GM19351 (cell line): ENCODE measurements around the gene PDP2.
"Not testable (repeated sequence)": the region's sequence is repeated elsewhere in the genome, so short reads cannot be mapped to it uniquely, and the experiment has no call there.

Experiments used
- ATAC-seq: cut with Tn5 transposase; IDR thresholded peaks from one replicate; pipeline ENCODE4 v1.9.1; 2021; ENCODE audit warnings: mild to moderate bottlenecking, moderate library complexity; ENCODE audit not compliant: unreplicated experiment

PDP2 gene

DNA sequence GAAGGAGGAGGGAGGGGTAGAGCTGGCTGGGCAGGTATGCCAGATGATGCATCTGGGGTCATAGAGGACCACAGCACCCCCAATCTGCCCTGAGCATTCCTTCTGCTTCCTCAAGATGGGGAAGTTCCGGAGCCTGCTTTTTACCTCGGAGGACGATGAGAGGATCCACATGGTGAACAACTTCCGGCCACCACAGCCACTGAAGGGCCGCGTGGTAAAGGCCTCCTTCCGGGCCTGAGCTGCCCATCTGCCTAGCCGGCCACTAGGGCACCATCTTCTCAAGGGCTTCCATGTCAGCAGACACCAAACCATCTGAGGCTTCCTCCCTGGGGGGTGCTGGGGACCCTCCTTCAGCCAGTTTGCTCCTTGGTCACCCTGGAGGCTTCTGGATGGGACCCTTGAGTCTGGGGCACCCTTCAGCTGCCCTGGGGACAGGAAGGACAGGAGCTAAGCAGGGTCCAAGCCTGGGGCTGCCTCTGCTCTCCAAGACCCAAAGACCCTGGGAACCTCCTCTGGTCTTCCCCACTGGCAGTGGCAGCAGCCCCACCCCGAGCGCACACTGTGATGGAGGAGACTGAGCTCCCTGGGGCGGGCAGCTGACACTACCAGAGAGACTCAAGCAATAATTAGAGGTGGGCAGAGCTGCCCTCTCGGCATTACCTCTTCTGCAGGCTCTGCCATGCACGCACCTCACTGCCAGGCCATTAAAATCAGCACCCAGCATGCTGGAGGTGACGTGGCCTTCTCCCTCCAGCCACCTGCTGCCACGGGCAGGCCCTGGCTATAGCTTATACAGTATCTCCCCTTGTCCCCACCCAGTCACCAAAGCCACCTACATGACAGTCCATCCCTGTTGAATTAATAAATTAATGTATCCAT, 26.8 kb upstream of the PDP2 start:
- no peak for ATAC-seq

DNA sequence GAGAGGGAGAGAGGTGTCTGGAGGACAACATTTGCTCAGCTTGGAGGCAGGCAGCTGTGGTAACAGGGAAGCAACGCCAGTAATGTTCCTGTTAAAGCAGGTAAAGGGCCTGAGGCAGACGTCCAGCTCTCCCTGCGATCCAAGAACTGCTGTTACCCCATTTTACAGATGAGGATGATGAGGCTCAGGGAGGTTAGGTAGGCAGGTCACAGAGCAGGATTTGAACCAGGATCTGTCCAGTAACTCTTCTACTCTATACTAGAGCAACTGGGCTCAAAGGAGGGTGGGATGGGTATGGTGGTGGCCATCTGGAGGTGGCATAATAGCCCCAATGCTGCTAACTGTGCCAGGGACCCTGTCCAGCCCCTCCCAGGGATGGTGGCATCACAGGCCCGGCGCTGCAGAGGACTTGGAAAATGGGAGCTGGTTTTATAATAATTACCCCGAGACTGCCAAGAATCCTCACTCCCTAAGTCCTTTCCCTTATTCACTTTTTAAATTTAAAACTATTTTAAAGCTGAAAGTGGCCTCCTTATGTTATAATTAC, 24.1 kb upstream of the PDP2 start:
- no peak for ATAC-seq

DNA sequence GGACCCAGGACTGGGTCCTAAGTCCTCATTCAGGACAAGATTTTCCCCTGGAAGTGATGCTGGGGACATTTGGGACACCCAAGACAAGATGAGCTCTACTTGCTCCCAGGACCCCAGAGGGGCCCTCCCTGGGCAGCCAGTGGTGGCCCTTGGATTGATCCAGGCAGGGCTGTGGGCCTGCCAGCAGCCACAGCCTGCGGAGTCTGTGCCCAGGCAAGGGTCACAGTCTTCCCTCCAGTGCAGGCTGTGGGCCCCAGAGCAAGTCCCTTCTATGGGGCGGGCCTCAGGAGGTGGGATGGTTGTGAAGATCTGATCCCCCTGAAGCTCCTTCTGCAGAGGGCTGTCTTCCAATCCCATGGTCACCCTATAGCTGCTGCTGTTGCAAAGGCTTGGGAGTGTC, 23.5 kb upstream of the PDP2 start:
- ATAC-seq = no peak

DNA sequence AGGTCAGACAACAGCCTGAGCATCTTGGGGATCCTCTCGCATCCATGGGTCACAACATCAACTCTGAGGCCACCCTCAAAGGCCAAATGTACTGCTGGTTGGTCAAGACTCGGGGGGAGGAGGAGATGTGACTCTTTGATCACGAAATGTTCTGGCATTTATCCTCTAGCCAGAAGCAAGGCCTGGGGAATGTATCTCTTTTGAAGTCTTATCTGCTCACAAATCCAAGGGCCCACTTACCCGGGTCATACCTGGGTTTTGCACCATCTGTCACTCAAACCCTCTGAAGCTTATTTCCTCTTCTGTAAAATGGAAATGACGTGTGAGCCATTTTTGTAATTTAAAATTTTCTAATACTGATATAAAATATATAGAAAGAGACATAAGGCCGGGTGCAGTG, 22.9 kb upstream of the PDP2 start:
- ATAC-seq = no peak

DNA sequence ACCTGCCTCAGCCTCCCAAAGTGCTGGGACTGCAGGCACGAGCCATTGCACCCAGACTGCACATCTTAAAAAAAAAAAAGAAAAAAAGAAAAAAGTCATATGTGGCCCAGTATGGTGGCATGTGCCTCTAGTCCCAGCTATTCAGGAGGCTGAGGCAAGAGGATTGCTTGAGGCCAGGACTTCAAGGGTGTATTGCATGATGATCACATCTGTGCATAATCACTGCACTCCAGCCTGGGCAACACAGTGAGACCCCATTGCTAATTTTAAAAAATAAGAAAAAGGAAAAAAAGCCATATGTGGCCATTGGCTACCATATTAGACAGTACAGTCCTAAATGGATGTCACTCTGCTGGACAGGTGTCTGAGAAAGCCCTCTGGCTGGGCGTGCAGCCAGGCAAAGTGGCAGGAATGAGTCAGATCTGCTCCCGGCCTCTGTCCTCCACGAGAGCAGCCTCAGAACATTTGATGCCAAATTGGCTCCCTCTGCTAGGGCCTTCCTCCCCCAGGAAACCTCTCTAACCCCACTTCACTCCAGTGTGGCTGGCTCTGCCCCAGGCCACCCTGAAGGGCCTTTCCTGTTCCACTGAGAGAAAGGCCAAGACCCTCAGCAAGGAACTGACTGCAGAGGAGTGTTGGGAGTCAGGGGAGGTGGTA, 21.4 kb upstream of the PDP2 start:
- ATAC-seq = no peak

DNA sequence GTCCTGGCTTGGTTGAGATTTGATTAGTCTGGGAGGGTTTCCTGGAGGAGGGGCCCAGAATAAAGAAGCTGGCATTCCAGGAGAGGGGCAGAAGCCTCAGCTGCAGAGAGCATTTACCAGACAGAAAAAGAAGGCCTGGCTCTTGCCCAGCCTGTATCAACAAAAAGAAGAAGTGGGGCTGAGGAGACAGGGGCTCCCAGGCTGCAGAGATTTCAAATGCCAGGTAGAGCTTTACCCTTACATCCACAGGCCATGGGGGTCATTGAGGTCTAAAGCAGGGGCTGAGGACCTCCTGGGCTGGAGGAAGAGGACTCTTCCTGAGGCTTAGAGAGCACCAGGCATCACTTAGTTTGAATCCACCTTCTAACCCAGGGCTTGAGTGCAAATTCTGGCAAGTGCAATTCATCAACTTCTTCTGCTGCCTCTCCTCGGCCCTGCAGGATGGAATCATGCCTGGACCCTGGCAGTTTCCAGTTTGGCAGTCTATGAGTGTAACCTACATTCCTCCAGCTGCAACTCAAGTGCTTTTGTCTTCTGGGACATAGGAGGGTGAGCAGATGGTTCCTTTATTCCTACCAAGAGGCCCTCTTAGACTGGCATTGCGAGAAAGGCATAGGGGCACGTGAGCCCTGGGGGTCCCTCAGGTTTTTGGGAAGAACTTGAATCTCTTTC, 20.8 kb upstream of the PDP2 start:
- no peak for ATAC-seq

DNA sequence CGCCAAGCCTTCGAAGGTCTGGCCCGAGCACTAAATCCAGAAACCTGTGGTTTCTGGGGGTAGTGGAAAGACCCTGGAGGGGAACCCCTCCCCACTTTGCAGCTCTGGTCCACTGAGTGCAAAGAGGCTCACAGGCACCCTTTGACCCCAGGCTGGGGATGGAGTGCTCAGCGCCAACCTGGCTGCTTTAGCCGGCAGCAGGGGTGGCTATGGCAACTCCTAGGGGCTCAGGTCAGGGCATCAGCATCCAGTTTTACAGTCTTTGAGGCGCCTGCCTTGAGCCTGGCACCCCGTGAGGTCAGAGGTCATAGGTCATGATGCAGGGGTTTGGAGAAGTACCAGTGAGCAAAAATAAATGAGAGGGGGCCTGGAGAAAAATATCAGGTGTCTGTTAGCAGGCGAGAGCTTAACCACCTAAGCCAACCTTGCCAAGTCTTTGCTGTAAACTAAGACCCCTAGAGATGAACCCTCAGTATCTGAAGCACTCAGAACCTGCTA, 18.2 kb upstream of the PDP2 start:
- no peak for ATAC-seq

DNA sequence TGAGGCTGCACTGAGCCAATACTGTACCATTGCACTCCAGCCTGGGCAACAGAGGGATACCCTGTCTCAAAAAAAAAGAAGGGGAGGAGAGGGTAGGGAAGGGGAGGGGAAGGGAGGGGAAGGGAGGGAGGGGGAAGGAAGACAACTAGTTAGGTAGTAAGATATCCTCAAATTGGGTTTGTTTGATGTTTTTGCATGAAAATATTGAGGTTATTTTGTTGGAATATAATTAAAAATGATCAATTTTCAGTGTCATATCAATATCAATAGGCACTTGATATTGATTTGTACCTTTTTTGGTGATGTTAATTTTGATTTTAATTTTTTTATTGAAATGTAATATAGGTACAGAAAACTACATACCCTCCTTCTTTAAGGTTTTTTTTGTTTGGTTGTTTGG, 16.6 kb upstream of the PDP2 start:
- ATAC-seq = no peak

DNA sequence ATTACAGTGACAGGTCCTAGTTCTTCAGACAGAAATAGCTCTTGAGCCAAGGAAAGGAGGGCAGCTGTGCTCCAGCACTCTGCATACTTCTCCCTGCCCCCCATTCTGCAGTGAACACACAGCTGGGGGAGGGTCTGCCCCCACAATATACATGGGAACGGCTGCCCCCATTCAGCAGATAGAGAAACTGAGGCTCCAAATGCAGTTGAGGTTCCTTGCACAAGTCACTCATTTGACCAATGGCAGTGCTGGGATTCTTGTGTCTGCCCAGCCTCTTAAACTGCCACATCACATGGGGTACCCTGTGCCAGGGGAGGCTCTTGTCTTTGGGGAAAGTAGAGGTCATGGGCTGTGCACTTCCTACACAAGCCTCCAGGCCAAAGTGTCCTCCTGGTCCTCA, 10.9 kb upstream of the PDP2 start:
- no peak for ATAC-seq

DNA sequence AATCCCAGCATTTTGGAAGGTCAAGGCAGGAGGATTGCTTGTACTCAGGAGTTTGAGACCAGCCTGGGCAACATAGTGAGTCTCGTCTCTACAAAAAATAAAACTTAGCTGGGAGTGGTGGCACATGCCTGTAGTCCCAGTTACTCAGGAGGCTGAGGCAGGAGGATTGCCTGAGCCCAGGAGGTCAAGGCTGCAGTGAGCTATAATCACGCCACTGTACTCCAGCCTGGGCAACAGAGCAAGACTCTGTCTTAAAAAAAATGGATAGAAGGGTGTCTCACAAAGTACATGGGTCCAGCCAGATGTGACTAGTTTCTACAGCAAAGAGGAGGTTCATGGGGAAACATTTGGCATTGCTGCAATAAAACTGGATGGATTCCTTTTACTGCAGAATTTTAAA, 9.0 kb upstream of the PDP2 start:
- ATAC-seq = not testable (repeated sequence)

DNA sequence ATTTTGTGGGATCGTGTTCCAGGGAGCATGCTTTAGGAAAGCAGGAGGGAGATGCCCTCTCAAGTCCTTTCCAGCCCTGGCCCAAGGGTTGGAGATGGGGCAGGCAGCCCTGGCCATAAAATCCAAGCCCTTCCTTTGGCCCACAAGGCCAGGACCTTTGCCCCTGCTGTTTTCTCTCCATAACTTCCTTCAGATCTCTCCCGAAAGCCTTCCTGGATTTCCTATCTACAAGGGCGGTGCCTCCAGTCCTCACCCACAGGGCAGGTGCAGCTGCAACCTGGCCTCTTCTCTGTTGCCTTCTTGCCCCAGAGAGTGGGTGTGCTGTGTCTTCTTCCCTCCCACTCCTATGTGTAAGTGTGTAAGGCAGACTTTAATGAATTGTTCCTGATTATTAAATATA, 8.5 kb upstream of the PDP2 start:
- ATAC-seq = no peak

DNA sequence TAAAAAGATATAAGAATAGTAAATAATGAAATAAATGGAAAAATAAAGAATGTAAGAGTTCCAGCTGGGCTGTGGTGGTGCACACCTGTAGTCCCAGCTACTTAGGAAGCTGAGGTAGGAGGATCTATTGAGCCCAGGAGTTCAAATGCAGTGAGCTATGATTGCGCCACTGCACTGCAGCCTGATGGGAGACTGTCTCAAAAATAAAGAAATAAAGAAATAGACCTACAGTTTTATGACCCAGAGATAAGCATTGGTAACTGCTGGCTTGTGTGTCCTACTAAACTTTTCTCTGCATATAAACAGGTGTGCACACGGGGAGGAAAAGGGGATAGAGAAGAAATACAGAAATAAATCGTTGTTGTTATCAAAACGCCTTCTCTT, 7.8 kb upstream of the PDP2 start:
- ATAC-seq = no peak

DNA sequence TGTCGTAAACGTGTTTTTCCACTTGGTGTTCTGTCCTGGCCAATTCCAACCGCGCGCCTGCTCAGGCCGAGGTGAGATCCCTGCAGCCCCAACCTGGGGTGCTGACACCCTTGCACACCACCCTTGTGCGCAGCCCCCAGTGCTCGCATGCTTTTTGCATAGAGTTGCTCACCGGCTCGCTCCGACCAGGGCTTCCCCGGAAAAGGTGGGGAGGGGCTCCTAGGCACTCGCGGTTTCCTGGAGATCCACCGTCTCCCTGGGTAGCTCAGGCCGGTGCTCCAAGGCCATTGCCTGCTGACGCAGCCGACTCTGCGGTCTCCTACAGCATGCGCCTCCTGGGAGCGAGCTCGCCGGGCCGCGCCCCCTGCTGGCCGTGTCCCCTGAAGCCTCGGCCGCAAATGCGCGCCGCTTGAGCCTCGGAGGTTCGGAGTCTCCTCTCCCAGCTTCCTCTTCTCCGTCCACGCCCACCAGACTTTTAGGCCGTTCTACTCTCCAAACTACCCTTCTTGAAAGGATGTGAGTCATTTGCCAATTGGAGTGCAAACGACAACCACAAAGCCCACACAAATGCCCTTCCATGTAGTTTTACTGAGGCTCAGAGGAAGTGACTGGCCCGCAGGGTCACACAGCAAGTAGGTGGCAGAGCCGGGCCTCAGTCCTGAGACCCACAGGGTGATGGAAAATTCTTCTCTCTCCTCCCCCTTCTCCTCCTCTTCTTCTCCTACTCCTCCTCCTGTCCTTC, 7.2 kb upstream of the PDP2 start:
- ATAC-seq = peak; percentile 78

DNA sequence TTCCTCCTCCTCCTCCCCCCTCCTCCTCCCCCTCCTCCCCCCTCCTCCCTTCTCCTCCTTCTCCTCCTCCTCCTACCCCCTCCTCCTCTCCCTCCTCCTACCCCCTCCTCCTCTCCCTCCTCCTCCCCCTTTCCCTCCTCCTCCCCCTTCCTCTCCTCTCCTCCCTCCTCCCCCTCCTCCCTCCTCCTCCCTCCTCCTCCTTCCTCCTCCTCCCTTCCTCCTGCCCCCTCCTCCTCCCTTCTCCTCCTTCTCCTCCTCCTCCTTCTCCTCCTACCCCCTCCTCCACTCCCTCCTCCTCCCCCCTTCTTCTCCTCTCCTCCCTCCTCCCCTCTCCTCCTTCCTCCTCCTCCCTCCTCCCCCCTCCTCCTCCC, 6.6 kb upstream of the PDP2 start:
- ATAC-seq = no peak

DNA sequence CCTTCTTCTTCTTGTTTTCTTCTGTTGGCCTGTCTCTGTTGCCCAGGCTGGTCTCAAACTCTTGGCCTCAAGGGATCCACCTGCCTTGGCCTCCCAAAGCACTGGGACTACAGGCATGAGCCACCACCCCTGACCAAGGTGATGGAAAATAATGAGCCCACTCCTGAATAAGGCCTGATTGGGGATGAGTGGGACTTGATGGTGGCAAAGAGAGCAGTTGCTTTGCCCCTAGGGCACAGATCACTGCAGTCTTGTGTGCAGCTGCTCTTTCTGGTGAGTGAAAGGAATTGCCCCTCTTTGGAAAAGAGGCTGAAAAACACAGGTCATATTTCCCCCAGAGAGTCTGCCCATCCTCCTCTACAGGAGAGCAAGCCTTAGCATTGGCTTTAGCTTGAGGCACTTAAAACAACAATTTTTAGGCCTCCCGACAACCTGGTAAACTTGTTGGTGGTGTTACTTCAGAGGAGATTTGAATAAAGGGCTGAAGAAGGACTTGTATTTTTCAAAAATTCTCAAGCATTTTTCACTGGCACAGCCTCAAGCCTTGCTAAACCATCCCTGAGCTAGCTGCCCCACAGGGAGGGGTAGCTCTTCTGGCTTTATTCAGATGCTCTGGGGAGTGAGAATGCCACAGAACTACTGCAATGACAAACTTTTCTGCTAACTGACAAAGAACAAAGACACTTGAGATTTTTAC, 6.1 kb upstream of the PDP2 start:
- no peak for ATAC-seq

DNA sequence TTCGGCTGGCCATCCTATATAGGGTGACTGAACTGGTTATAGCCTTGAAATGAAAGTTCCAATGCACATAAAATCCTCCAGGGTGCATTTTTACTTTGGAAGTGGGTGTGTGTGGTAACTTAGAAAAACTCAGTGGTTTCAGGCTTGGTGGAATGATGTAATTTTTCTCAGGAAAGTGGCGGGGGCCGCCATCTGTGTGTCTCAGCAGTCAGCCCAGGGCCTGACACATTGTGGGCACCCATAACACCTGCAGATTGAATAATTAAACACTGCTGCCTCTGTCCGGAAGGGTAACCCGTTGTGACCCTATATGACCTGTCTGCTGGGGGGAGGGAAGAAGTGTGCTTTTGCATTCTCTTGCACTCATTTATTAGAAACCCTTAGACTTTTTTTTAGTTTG, 2.2 kb upstream of the PDP2 start:
- ATAC-seq = no peak

DNA sequence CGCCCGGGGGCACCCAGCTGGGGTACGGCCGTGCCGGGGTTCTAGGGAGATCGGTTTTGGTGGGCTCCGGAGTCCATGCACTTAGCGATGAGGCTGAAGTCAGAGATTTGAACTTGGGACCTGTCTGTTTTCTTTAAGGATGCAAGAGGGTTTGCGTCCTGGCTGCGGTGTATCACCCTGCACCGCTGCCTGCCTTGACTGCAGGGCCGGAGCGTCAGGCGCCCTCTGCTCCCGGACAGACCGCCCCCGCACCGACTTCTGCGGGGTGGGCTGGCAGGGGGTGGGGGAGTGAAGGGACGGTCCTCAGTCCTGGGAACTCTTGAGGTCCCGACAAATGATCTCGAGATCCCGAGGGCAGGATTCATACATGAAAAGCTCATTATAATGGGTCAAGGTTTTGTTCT, 701 bp downstream of the PDP2 start:
- ATAC-seq = peak; percentile 5

DNA sequence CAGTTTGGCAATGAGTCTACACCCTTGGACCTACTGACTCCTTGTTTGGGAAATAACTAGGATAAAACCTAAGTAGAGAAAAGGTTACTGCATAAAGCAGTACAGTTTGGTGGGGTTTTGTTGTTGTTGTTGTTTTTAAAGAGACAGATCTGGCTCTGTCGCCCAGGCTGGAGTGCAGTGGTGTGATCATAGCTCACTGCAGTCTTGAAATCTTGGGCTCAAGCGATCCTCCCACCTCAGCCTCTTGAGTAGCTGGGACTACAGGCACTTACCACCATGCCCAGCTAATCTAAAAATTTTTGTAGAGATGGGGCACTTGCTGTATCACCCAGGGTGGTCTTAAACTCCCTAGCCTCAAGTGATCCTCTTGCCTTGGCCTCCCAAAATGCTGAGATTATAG, 1.2 kb downstream of the PDP2 start:
- ATAC-seq = no peak

DNA sequence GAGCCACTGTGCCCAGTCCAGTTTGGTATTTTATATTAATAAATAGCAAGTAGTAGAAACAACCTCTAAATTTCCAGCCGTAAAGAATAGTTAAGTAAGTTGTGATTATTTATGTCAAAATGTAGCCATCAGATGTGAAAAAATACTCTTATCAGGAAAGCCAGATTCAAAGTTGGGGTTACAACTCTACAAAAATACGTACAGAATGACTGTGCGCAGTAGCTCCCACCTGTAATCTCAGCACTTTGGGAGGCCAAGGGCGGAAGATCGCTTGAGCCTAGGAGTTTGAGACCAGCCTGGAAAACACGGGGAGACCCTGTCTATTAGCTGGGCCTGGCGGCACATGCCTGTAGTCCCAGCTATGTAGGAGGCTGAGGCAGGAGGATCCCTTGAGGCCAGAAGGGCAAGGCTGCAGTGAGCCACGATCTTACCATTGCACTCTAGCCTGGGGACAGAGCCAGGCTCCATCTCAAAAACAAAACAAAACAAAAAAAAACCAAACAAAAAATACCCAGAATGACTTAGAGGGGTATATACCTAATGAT, 1.7 kb downstream of the PDP2 start:
- ATAC-seq = no peak

DNA sequence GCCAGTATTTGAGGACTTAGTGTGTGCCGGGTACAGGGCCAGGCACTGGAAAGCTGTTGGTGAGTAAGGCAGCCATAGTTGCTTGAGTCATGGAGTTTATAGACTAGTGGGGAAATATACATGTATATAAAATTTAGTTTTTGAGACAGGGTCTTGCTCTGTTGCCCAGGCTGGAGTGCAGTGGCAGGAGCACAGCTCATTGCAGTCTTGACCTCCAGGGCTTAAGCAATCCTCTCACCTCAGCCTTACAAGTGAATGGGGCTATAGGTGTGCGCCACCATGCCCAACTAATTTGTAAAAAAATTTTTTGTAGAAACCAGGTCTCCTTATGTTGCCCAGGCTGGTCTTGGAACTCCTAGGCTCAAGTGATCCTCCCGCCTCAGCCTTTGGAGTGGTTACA, 2.4 kb downstream of the PDP2 start:
- no peak for ATAC-seq
